HG03159 (cell line): ENCODE results near the gene NMNAT1.
"Not testable (repeated sequence)": the region's sequence is repeated elsewhere in the genome, so short reads cannot be mapped to it uniquely, and the experiment has no call there.

Source experiments
- ATAC-seq: cut with Tn5 transposase; IDR thresholded peaks from one replicate; pipeline ENCODE4 v1.9.1; 2021; ENCODE audit warnings: mild to moderate bottlenecking, moderate library complexity; ENCODE audit not compliant: unreplicated experiment

NMNAT1 gene

GRCh38 chr1:10014016-10014415, 70.7 kb downstream of the NMNAT1 start:
- no peak for ATAC-seq

- no peak for ATAC-seq
These were observed 76.3 kb downstream of the NMNAT1 start for GRCh38 chr1:10019561-10019960.

- no peak for ATAC-seq
These were observed 76.8 kb downstream of the NMNAT1 start for GRCh38 chr1:10020086-10020485.

- ATAC-seq = not testable (repeated sequence)
These were observed 77.4 kb downstream of the NMNAT1 start for GRCh38 chr1:10020678-10021077.

- not testable (repeated sequence) for ATAC-seq
These were observed 78.7 kb downstream of the NMNAT1 start for GRCh38 chr1:10021992-10022391.

- no peak for ATAC-seq
These were observed 79.4 kb downstream of the NMNAT1 start for GRCh38 chr1:10022656-10023055.

GRCh38 chr1:10025354-10025753, 82.1 kb downstream of the NMNAT1 start:
- ATAC-seq = no peak

- ATAC-seq = no peak
These were observed 83.8 kb downstream of the NMNAT1 start for GRCh38 chr1:10027027-10027426.

- not testable (repeated sequence) for ATAC-seq
These were observed 85.8 kb downstream of the NMNAT1 start for GRCh38 chr1:10028956-10029500.

GRCh38 chr1:10031461-10031860, 88.2 kb downstream of the NMNAT1 start:
- no peak for ATAC-seq

GRCh38 chr1:10032590-10033358, 89.5 kb downstream of the NMNAT1 start, which contains the start of gene UBE4B:
TSS of gene UBE4B (plus strand) at chr1:10032958. CDS start at chr1:10033671, 713 bp downstream.
- ATAC-seq = peak; percentile 96

GRCh38 chr1:10033359-10033845, 90.1 kb downstream of the NMNAT1 start:
- peak; percentile 29 for ATAC-seq
